GOT3 (cell line): ENCODE data around the gene HNRNPA3.
"Not testable (repeated sequence)": the region's sequence is repeated elsewhere in the genome, so short reads cannot be mapped to it uniquely, and the experiment has no call there.

Experiments
- DNase-seq: peaks from one replicate; lab custom pipeline; 2025; ENCODE audit warnings: mixed read lengths; lab: John Stamatoyannopoulos, UW

HNRNPA3 gene

DNA sequence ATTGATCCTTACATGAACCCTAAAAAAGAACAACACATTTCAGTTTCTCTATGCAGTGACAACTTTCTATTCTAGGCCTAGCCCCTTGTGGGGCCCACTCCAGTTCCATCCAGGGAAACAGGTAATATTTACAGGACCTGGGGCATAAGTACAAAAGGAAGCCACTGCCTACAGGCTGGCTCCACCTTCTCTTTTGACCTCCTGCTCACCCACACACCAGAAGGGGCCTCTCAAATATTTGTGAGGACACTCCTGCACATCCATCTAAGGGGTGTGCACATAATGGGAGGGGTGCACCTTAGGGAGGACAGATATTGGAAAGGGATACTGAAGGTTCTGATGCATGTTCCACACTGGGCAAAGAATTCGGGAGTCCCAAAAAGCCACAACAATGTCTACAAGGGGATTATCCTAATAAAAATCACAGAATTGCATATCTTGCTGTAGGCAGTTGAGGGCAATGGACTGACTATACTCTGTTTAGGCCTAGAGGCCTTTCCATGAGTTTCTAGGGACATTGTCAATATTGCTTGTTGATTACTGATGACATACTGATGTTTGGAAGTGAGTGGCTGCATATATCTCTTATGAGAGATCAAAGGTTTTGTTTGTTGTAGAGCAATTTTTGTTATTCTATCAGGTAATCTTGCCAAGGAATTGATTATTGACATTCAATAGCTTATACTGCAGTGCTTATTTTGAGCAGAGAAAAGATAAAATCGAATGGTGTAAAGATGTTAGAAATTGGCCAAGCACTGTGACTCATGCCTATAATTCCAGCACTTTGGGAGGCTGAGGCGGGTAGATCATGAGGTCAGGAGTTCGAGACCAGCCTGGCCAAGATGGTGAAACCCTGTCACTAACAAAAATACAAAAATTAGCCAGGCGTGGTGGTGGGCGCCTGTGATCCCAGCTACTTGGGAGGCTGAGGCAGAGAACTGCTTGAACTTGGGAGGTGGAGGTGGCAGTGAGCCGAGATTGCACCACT is 23.8 kb upstream of the HNRNPA3 start:
- no peak for DNase-seq

DNA sequence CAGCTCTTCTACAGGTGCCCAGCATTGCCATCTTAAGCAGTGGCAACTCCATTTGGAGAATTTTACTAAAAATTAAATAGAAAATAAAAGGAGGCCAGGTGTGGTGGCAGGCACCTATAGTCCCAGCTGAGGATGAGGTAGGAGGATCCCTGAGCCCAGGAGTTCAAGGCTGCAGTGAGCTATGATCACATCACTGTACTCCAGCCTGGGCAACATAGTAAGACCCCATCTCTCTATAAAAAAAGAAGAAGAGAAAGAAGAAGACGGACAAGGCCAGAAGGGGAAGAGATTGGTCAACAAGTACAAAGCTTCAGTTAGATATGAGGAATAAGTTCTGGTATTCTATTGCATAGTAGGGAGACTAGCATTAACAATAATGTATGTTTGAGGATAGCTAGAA is 21.7 kb upstream of the HNRNPA3 start:
- DNase-seq = no peak

GRCh38 chr2:177192788-177193187 is 19.8 kb upstream of the HNRNPA3 start:
- DNase-seq = no peak

DNA sequence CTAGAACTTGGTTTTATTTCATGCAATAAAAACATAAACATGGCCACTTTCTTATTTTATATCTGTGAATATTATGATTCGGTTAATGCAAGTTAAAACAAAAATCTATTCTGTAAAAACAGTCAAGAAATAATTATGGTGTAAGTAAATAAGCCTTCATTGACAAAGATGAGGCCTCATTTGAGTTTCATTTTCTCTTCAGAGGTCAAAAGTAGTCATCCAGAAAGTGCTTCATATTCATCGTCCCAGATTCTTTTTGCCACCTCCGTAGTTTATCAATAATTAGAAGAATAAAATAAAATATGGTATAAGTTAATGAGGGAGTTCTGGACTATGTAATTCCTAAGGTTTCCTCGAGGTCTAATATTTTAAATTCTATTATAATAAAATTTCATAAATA is 19.4 kb upstream of the HNRNPA3 start:
- no peak for DNase-seq

GRCh38 chr2:177195194-177195593 is 17.4 kb upstream of the HNRNPA3 start:
- no peak for DNase-seq

- not testable (repeated sequence) for DNase-seq
These were observed 12.2 kb upstream of the HNRNPA3 start for GRCh38 chr2:177200419-177200818.

DNA sequence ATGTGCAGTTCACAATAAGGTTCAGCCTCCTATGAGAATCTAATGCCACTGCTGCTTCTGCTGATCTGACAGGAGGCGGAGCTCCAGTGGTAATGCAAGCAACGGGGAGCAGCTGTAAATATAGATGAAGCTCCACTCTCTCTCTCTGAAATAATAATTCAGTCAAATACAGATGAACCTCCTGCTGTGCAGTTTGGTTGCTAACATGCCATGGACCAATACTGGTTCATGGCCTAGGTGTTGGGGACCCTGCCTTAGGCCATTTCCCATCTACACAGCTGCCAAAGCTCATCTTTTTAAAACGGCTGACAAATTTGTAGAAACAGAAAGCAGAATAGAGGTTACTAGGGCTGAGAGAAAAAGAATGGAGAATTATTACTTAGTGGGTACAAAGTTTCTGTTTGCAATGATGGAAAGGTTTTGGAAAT is 10.7 kb upstream of the HNRNPA3 start:
- no peak for DNase-seq

- no peak for DNase-seq
These were observed 8.2 kb upstream of the HNRNPA3 start for GRCh38 chr2:177204417-177204816.

- no peak for DNase-seq
These were observed 5.5 kb upstream of the HNRNPA3 start for GRCh38 chr2:177207101-177207500.

GRCh38 chr2:177211169-177211568 is 1.4 kb upstream of the HNRNPA3 start:
- DNase-seq = no peak

DNA sequence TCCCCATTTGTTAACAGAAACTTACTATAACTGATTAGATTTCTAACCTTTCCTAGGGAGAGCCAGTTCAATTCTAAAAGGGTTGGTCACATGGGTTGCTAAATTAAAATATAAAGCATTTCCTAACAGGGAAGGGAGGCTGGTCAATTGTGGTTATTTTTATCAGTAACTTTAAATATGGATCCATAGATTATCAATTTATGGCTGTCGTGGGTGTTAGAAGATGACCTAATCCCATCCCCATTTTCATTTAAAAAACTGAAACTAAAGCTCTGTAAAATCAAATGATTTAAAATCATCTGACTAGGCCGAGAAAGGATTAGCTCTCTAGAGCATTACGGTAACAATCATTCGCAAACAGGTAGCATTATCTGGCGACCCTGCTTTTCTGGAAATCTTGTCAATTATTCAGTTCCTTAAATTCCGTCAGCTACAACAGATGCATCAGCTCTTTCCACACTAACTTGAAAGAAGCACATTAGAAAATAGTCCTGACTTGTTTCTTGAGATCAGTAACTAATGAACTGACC is 953 bp upstream of the HNRNPA3 start:
- DNase-seq = no peak

- peak; percentile 85 for DNase-seq
These were observed 580 bp downstream of the HNRNPA3 start for GRCh38 chr2:177212891-177213856.

- DNase-seq = no peak
These were observed 4.8 kb downstream of the HNRNPA3 start for GRCh38 chr2:177217247-177217843.

DNA sequence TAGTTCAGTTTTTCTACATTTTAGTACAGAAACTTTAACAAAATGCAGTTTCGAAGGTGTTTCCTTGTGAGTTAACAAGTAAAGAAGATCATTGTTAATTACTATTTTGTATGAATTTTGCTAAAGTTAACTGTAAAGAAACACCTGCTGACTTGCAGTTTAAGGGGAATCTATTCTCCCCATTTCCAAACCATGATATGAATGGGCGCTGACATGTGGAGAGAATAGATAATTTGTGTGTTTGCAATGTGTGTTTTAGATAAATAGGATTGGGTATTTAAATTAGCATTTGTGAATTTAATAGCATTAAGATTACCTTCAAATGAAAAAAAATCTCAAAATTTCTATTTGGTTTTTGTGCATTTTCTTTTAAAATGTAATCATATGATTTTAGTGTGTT is 7.2 kb downstream of the HNRNPA3 start:
- not testable (repeated sequence) for DNase-seq

DNA sequence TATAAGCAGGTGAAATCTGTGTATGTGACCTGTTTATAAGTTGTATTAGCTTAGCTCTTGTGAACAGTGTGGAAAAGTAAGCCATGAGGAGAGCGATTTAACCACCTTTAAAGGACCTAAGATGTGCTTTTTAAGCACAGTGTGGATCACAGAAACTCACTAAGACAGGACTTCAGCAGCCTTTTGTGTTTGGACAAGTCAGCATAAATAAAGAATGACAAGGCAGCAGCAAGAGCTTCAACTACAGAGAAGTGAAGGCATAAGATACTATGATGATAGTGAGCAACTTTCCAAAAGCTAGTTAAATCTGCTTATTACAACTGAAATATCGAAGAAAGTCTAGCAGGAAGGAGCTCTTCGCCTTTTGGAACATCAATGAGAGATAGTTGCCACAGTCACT is 8.9 kb downstream of the HNRNPA3 start:
- DNase-seq = no peak

DNA sequence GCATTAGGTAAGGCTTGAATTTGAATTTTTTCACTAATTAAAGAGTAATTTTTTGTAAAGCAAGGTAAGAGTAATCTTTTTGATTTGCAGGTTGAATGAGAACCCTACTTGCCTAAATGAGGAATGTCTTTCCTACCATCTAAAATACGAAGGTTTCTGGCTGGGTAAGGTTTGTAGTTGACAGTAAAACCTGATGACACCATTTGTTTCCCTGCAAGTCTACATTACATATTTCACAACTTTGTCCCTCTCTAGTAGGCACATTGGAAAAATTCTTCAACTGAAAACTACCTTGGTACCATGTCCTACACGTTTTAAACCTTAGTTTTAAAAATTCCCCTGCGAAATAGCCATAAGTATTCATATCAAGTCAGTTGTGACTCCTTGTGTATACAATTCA is 9.4 kb downstream of the HNRNPA3 start:
- no peak for DNase-seq

GRCh38 chr2:177223436-177223835 is 10.8 kb downstream of the HNRNPA3 start:
- DNase-seq = not testable (repeated sequence)

GRCh38 chr2:177225965-177226360 is 13.4 kb downstream of the HNRNPA3 start:
- DNase-seq = no peak

- no peak for DNase-seq
These were observed 17.0 kb downstream of the HNRNPA3 start for GRCh38 chr2:177229442-177230242.

- DNase-seq = no peak
These were observed 18.7 kb downstream of the HNRNPA3 start for GRCh38 chr2:177231270-177231669.

- no peak for DNase-seq
These were observed 19.6 kb downstream of the HNRNPA3 start for GRCh38 chr2:177232098-177232704.
